ENCODE results near the gene GPN1.
"Not testable (repeated sequence)": the region's sequence is repeated elsewhere in the genome, so short reads cannot be mapped to it uniquely, and the experiment has no call there.

GPN1 gene

GRCh38 chr2:27628767-27629709 is at the start of gene GPN1, which contains the start of gene CCDC121:
Gene GPN1 (plus strand): TSS chr2:27629050. CDS start chr2:27629059, 9 bp downstream.
Gene CCDC121 (minus strand): TSS chr2:27629012. CDS start chr2:27627799, 1,213 bp downstream.
- peak; percentile 53 for DNase-seq

GRCh38 chr2:27581417-27582128 is 47.3 kb upstream of the GPN1 start:
- no peak for DNase-seq

GRCh38 chr2:27582129-27582694 is 46.6 kb upstream of the GPN1 start:
- DNase-seq: no peak

- peak; percentile 96 for DNase-seq
Observed at GRCh38 chr2:27582695-27583389, 46.0 kb upstream of the GPN1 start, which contains the start of gene ZNF512. Gene ZNF512 (plus strand): TSS chr2:27583042. CDS start chr2:27583113, 71 bp downstream.

- DNase-seq: no peak
Observed at GRCh38 chr2:27583390-27583915, 45.4 kb upstream of the GPN1 start.

- DNase-seq: no peak
Observed at GRCh38 chr2:27584597-27584996, 44.3 kb upstream of the GPN1 start.

- no peak for DNase-seq
Observed at GRCh38 chr2:27587025-27587424, 41.8 kb upstream of the GPN1 start.

- no peak for DNase-seq
Observed at GRCh38 chr2:27588308-27588707, 40.5 kb upstream of the GPN1 start.

- no peak for DNase-seq
Observed at GRCh38 chr2:27591745-27592144, 37.1 kb upstream of the GPN1 start.

- no peak for DNase-seq
Observed at GRCh38 chr2:27593240-27593639, 35.6 kb upstream of the GPN1 start.

GRCh38 chr2:27594020-27594703 is 34.7 kb upstream of the GPN1 start:
- not testable (repeated sequence) for DNase-seq

GRCh38 chr2:27595412-27595811 is 33.4 kb upstream of the GPN1 start:
- DNase-seq: not testable (repeated sequence)

- DNase-seq: no peak
Observed at GRCh38 chr2:27596627-27597026, 32.2 kb upstream of the GPN1 start.

GRCh38 chr2:27606611-27607010 is 22.2 kb upstream of the GPN1 start:
- no peak for DNase-seq

GRCh38 chr2:27613985-27614384 is 14.9 kb upstream of the GPN1 start:
- no peak for DNase-seq

- no peak for DNase-seq
Observed at GRCh38 chr2:27615316-27615715, 13.5 kb upstream of the GPN1 start.

GRCh38 chr2:27621524-27621923 is 7.3 kb upstream of the GPN1 start:
- no peak for DNase-seq

GRCh38 chr2:27622921-27623384 is 5.9 kb upstream of the GPN1 start:
- no peak for DNase-seq

GRCh38 chr2:27624943-27625342 is 3.9 kb upstream of the GPN1 start:
- DNase-seq: no peak

GRCh38 chr2:27626323-27626722 is 2.5 kb upstream of the GPN1 start:
- DNase-seq: not testable (repeated sequence)

GRCh38 chr2:27626921-27627320 is 1.9 kb upstream of the GPN1 start:
- not testable (repeated sequence) for DNase-seq

Measured in NCI-H1048 (cell line).